Measurements from ENCODE around the gene RNF220.

The RNF220 gene

GRCh38 chr1:44407430-44408211 is 2.6 kb downstream of the RNF220 start:
- no peak for DNase-seq (ENCODE audit: low read depth in 2 of 2)

- DNase-seq (ENCODE audit: low read depth in 2 of 2): no peak
Measured at GRCh38 chr1:44408212-44408582, 3.1 kb downstream of the RNF220 start.

- DNase-seq (ENCODE audit: low read depth in 2 of 2): no peak
Measured at GRCh38 chr1:44408632-44409602, 3.9 kb downstream of the RNF220 start.

- no peak for DNase-seq (ENCODE audit: low read depth in 2 of 2)
Measured at GRCh38 chr1:44409757-44410156, 4.7 kb downstream of the RNF220 start.

- no peak for DNase-seq (ENCODE audit: low read depth in 2 of 2)
Measured at GRCh38 chr1:44411861-44412260, 6.8 kb downstream of the RNF220 start.

GRCh38 chr1:44412601-44413000 is 7.5 kb downstream of the RNF220 start:
- DNase-seq (ENCODE audit: low read depth in 2 of 2): no peak

- no peak for DNase-seq (ENCODE audit: low read depth in 2 of 2)
Measured at GRCh38 chr1:44413740-44414139, 8.7 kb downstream of the RNF220 start.

GRCh38 chr1:44415013-44415412 is 10.0 kb downstream of the RNF220 start:
- no peak for DNase-seq (ENCODE audit: low read depth in 2 of 2)

- no peak for DNase-seq (ENCODE audit: low read depth in 2 of 2)
Measured at GRCh38 chr1:44416408-44416807, 11.4 kb downstream of the RNF220 start.

GRCh38 chr1:44417351-44418021 is 12.4 kb downstream of the RNF220 start:
- no peak for DNase-seq (ENCODE audit: low read depth in 2 of 2)

GRCh38 chr1:44418022-44418673 is 13.1 kb downstream of the RNF220 start:
- no peak for DNase-seq (ENCODE audit: low read depth in 2 of 2)

GRCh38 chr1:44419901-44420300 is 14.8 kb downstream of the RNF220 start:
- no peak for DNase-seq (ENCODE audit: low read depth in 2 of 2)

GRCh38 chr1:44420535-44420934 is 15.5 kb downstream of the RNF220 start:
- no peak for DNase-seq (ENCODE audit: low read depth in 2 of 2)

- no peak for DNase-seq (ENCODE audit: low read depth in 2 of 2)
Measured at GRCh38 chr1:44421446-44421884, 16.4 kb downstream of the RNF220 start.

GRCh38 chr1:44422161-44422560 is 17.1 kb downstream of the RNF220 start:
- DNase-seq (ENCODE audit: low read depth in 2 of 2): no peak

GRCh38 chr1:44423591-44424537 is 18.8 kb downstream of the RNF220 start:
- DNase-seq (ENCODE audit: low read depth in 2 of 2): no peak

GRCh38 chr1:44424747-44425146 is 19.7 kb downstream of the RNF220 start:
- DNase-seq (ENCODE audit: low read depth in 2 of 2): no peak

GRCh38 chr1:44425341-44426082 is 20.5 kb downstream of the RNF220 start:
- no peak for DNase-seq (ENCODE audit: low read depth in 2 of 2)

GRCh38 chr1:44431861-44432260 is 26.8 kb downstream of the RNF220 start:
- DNase-seq (ENCODE audit: low read depth in 2 of 2): no peak

GRCh38 chr1:44433209-44433608 is 28.2 kb downstream of the RNF220 start:
- DNase-seq (ENCODE audit: low read depth in 2 of 2): no peak
